Measurements from ENCODE around the gene TEF.

The TEF gene

GRCh38 chr22:41381329-41382097 lies at the start of gene TEF:
Gene TEF, plus strand, starts transcription at chr22:41381942. Its CDS starts 103 bp downstream, at chr22:41382045.
- DNase-seq = peak; percentile 92

DNA sequence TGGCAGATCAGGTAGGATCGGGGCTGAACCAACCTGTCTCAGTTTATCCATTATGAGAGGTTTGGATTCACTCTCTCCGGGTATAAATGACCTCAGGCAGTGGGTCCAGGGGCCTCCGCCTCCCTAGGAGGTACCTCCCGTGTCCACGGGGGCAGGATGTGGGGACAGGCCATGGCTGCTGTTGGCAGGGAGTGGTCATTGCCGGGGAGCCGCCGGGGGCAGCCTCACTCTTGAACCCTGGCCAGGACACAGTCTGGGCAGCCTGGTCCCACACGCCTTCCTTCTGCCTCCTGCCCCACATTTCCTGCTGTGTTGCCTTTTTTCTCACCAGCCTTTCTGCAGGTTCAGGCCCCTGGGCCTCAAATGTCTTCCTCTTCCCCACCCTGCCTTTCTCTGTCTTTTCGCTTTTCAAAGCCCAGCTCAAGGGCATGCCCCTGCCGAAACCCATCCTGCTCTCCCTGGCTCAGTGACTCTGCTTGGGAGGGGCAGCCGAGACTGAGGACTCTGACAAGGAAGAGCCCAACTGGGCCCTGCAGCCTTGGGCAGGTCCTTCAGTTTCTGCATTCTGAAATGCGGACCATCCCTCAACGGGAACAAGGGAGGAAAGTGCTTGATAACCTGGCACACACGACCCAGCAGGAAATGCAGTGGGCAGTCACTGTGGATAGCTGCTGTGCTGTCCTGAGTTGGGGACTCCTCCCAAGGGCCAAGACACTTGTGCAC lies 49.4 kb upstream of the TEF start:
- no peak for DNase-seq

DNA sequence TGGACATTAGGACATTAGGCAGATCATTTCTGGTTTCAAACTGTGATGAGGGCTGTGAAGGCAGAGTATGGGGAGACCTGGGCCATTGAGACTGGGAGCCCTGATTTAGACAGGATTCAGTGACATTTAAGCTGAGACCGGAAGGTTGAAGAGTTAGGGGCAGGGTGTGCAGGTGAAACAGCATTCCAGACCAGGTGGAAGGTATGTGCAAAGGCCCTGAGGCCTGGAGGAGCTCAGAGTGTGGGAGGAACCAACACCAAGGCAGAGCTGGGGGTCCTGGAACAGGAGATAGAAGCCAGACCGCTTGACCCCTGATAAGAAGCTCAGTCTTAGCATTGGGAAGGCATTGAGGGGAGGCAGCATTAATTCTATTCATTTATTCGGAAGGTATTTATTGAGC lies 47.9 kb upstream of the TEF start:
- DNase-seq = no peak

GRCh38 chr22:41334215-41334614 lies 47.5 kb upstream of the TEF start:
- no peak for DNase-seq

- no peak for DNase-seq
Measured at GRCh38 chr22:41334951-41335635, 46.6 kb upstream of the TEF start.

DNA sequence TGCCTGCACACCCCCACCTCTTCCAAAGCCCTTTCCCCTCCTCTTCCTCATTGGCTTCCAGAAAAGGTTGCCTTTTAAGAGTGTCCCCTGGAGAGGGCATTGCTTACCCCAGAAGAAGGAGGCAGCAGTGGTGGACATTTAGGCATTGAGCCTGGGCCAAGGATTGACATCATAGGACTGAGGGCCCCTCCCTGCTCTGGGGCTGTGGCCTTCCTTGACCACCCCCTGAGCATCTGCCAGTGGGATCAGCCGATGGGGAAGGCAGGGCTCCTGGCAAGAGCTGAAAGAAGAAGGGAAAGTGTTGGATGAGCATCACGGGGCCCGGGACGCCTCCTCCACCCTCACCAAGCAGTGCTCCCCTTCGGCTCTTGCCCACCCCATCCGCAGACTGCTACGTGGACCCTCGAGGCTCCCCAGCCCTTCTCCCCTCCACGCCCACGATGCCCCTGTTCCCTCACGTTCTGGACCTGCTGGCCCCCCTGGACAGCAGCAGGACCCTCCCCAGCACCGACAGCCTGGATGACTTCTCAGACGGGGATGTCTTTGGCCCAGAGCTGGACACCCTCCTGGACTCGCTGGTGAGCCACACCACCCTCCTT lies 43.0 kb upstream of the TEF start:
- DNase-seq = no peak

DNA sequence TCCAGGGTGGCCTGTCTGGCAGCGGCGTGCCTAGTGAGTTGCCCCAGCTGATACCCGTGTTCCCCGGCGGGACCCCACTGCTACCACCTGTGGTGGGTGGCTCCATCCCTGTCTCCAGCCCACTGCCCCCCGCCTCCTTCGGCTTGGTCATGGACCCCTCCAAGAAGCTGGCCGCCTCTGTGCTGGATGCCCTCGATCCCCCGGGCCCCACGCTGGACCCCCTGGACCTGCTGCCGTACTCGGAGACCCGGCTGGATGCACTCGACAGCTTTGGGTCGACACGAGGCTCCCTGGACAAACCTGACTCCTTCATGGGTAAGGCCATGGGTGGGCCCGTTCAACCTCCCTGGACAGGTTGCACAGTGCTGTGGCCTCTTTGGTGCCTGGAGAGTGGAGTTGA lies 41.9 kb upstream of the TEF start:
- no peak for DNase-seq

GRCh38 chr22:41340357-41340756 lies 41.4 kb upstream of the TEF start:
- no peak for DNase-seq

DNA sequence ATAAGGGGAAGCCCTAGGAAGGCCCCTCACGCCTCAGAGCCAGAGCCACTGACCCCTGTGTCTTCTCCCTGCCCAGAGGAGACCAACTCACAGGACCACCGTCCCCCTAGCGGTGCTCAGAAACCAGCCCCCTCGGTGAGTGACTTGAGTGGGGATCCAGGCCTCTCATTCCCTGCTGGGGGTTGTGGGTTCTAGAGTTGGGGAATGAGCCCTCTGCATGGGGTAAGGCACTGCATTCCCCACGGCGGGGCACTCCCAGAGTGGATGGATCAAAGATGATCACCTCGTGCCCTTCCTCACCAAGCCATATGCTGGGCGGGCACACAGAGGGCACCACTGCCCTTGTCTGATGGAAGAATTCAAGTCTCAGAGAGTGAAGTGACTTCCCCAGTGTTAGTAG lies 40.7 kb upstream of the TEF start:
- no peak for DNase-seq

GRCh38 chr22:41341990-41342389 lies 39.8 kb upstream of the TEF start:
- no peak for DNase-seq

DNA sequence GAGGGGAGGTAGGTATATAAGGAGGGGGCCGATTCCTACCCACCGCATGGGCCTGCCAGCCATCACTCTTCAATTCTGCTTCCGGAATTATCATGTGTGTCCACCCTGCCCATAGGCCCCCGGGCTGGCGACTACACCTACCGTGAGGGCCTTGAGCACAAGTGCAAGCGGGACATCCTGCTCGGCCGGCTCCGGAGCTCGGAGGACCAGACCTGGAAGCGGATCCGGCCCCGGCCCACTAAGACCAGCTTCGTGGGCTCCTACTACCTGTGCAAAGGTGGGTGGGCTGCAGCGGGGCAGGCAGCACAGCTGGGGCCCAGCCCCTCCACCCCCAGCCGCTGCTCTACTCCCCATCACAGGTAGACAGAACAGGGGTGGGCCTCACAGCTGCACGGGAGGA lies 38.4 kb upstream of the TEF start:
- no peak for DNase-seq

DNA sequence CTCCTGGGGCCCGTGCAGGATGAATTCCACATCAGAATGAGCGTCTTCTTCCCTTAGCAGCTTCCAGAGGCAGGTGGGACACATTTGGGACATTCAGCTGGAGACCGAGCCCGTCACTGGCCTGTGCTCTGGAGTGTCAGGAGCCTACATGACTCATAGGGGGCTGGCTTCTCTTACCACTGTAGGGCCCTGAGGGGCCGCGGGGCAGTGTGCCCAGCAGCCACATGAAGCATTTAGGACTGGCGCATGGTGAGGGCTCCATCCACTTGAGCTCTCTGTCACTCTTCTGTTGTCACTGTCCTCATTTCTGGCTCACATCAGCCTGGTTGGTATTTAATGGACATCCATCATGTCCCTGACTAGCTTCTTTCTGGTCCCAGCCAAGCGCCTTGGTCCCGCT lies 38.0 kb upstream of the TEF start:
- DNase-seq = no peak

DNA sequence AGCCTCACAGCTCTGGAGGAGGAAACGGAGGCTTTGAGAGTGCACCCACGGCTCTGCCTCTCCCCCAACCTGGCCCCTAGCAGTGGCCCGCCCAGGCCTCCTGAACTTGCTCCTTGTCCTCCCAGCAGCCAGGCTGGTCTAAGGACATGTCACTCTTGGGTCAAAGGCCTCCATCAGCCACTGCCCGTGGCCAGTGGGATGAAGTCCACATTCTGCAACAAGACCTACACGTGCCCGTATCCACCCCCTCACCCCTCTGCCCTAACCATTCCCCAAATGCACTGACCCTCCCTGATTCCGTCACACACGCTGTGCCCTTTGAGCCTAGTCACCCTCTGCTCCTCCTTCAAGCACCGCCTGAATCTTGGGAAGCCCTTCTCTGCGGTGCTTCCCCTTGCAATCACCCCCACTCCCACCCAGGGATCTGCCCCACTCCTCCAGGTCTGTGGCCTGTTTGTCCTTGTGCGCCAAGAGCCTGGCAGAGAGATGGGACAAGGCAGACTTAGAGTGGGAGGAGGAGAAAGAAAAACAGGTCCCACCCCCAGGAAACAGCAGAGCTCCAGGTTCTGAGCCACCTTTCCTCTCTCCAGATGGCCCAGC lies 37.5 kb upstream of the TEF start:
- no peak for DNase-seq

DNA sequence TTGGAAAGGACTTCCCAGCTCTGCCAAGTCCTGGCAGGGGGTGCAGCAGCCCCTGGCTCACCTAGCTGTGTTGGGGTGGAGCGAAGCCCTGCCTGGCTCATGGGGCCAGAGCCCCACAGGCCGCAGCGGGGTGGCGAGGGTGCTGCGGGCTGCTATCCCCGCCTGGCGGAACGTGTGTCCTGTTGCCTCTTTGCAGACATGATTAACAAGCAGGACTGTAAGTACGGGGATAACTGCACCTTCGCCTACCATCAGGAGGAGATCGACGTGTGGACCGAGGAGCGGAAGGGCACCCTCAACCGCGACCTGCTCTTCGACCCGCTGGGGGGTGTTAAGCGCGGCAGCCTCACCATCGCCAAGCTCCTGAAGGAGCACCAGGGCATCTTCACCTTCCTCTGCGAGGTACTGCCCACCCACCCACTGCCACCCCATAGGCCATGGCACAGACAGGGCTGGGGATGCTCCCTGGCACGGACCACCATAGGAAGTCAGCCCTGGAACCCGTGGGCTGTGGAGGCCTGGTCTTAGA lies 35.9 kb upstream of the TEF start:
- no peak for DNase-seq

DNA sequence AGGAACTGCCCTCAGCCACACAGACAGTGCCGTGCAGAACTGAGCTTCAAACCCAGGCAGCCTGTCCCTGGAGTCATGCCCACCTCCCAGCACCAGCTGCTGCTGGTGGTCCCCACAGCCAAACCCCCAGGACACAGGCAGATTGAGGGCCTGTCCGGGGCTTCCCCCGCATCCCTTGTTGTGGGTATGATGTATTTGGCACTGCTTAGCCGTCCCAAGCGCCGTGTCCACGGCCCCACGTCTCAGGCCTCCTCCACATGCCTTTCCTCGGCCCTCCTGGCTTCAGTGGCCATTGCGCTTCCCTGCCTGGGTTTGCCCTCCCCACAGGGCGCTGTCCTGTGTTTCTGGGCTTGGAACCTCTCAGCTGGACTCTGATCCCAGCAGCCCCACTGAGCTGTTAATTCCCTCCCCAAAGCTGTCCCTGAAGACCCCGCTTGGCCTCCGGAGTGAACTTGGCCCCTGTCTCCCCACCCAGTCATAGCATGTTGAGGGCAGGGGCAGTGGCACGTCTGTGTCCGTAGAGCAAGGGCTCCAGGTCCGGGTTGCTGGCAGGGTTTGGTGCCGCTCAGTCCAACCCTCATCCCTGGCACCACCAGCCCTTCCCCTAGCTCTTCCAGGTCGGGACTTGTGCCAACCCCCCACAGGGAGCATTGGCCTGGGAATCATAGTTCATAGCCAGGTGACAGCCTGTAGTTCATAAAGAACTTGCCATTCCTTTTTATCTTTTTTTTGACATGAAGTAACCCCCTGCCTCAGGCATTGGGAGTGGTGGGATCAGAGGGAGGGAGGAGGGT lies 34.5 kb upstream of the TEF start:
- DNase-seq = no peak

GRCh38 chr22:41348964-41349484 lies 32.7 kb upstream of the TEF start:
- no peak for DNase-seq

DNA sequence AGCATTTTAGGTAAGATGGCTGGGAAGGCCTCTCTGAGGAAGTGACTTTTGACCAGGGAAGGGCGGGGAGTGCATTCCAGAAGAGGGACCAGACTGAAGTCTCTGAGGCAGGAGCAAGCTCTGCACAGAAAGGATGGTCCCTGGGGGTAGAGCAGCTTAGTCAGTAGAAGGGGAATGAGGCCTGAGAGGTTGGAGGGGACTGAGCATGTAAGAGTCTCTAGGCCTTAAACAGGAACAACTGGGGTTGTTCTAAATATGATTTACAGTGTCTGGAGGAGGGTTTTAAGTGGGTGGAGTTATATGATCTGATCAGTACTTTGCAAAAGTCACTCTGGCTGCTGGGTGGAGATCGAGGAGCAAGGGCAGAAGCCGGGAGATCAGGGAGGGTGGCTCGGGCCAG lies 31.7 kb upstream of the TEF start:
- DNase-seq = no peak

GRCh38 chr22:41351011-41351410 lies 30.7 kb upstream of the TEF start:
- DNase-seq = no peak

DNA sequence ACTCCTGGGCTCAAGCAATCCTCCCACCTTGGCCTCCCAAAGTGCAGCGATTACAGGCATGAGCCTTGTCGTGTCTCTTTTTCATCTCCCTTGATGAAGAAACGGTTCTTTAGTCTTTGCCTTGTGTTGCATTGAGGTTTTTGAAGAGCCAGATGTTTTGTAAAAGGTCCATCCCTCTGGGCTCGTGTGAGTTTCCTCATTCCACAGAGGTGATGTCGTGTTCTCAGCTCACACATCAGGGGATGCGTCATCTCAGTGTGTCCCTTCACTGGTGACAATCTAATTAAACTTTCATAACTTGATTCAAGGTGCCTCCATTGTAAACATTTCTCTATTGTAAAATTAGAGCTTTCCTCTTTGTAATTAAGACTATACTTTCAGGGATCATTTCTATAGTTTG lies 29.7 kb upstream of the TEF start:
- DNase-seq = no peak

GRCh38 chr22:41353862-41354575 lies 27.7 kb upstream of the TEF start:
- no peak for DNase-seq

GRCh38 chr22:41354979-41355378 lies 26.8 kb upstream of the TEF start:
- no peak for DNase-seq

Measured in DMS 273 treated with DMSO at 0.1 percent for 48 hours (cell line).